Memory B cell (primary cell): ENCODE measurements around the gene SCYGR1.
"Not testable (repeated sequence)": the region's sequence is repeated elsewhere in the genome, so short reads cannot be mapped to it uniquely, and the experiment has no call there.

Experiments used
- ATAC-seq: fragments of 150-1000 bp; cut with Tn5 transposase; 2 replicates; pipeline ENCODE4 v1.10.0; 2021; ENCODE audit warnings: low read depth, mild to moderate bottlenecking, moderate library complexity
- DNase-seq, 2 donors: peaks; one replicate each; pipeline ENCODE4 v3.0.0; 2022; ENCODE audit warnings: low spot score in 2 of 2
- H3K27ac Mint-ChIP-seq: one replicate; pipeline ENCODE4 v1.8.0; 2022; ENCODE audit warnings: mild to moderate bottlenecking, moderate library complexity, mixed read lengths
- H3K27me3 Mint-ChIP-seq: one replicate; pipeline ENCODE4 v1.8.0; 2022; ENCODE audit warnings: mixed read lengths
- H3K36me3 Mint-ChIP-seq: one replicate; pipeline ENCODE4 v1.8.0; 2022; ENCODE audit warnings: mild to moderate bottlenecking, mixed read lengths
- H3K4me1 Mint-ChIP-seq: one replicate; pipeline ENCODE4 v1.8.0; 2022; ENCODE audit warnings: mixed read lengths
- H3K4me3 Mint-ChIP-seq: one replicate; pipeline ENCODE4 v1.8.0; 2022; ENCODE audit warnings: mild to moderate bottlenecking, moderate library complexity, mixed read lengths
- H3K9me3 Mint-ChIP-seq: one replicate; pipeline ENCODE4 v1.8.0; 2022; ENCODE audit warnings: mixed read lengths

SCYGR1 gene, protein sequence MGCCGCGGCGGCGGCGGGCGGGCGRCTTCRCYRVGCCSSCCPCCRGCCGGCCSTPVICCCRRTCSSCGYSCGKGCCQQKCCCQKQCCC

GRCh38 chr2:227387583-227387982 lies at the start of gene SCYGR1:
TSS of gene SCYGR1 (minus strand) at chr2:227387949. CDS start at chr2:227387949, 0 bp downstream.
- H3K4me1 Mint-ChIP-seq, H3K4me3 Mint-ChIP-seq, ATAC-seq, H3K36me3 Mint-ChIP-seq, H3K9me3 Mint-ChIP-seq, H3K27me3 Mint-ChIP-seq: not testable (repeated sequence)
- DNase-seq: peak in 1 of 2 donors; percentile 39
- H3K27ac Mint-ChIP-seq: peak within 1 kb of the TSS; percentile 91

DNA sequence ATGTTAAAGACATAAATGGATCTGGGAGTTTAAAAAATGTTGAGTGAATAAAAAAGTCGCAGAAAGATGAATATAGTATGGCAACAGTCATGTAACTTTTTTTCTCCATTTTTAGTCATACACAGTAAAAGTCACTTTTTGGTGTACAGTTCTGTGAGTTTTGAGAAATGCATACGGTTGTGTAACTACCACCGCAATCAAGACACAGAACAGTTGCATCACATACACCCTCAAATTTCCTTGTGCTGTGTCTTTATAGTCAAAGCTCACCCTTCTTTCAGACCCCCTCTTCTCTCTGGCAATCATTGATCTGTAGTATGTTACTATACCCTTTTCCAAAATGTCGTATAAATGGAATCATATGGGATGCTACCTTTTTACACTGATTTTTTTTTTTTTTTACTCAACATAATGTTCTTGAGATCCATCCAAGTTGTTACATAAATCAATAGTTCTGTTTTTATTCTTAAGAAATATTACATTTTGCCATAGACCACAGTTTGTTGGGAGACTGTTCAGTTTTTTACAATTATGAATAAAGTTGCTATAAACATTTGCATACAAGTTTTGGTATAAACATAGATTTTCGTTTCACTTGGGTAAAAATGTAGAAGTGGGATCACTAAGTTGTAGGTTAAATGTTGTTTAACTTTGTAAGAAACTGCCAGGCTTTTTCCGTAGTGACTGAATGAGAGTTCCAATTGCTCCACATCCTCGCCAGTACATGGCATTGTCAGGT lies 48.9 kb upstream of the SCYGR1 start:
- no peak overlapping the region for H3K4me3 Mint-ChIP-seq
- H3K27me3 Mint-ChIP-seq: no peaks in the 10 kb centered on the region
- peaks cover 8% of the 10 kb centered on the region for H3K9me3 Mint-ChIP-seq
- no peak overlapping the region for H3K27ac Mint-ChIP-seq
- no peak for DNase-seq
- no peak for ATAC-seq
- H3K36me3 Mint-ChIP-seq: peaks cover 8% of the 10 kb centered on the region
- no peaks in the 10 kb centered on the region for H3K4me1 Mint-ChIP-seq

GRCh38 chr2:227433171-227433570 lies 45.4 kb upstream of the SCYGR1 start:
- ATAC-seq: no peak
- Mint-ChIP-seq H3K27ac (no peak overlapping the region), H3K9me3 (peaks cover 8% of the 10 kb centered on the region), H3K36me3 (peaks cover 8% of the 10 kb centered on the region), H3K4me1 (no peaks in the 10 kb centered on the region), H3K27me3 (no peaks in the 10 kb centered on the region), H3K4me3 (no peak overlapping the region)
- DNase-seq: no peak

GRCh38 chr2:227430639-227431038 lies 42.9 kb upstream of the SCYGR1 start:
- no peak for ATAC-seq

GRCh38 chr2:227428731-227429285 lies 41.1 kb upstream of the SCYGR1 start:
- DNase-seq: no peak
- H3K4me1 Mint-ChIP-seq: no peaks in the 10 kb centered on the region
- H3K27me3 Mint-ChIP-seq: no peaks in the 10 kb centered on the region
- H3K4me3 Mint-ChIP-seq: no peak overlapping the region
- no peak overlapping the region for H3K27ac Mint-ChIP-seq
- no peak for ATAC-seq
- H3K9me3 Mint-ChIP-seq: peaks cover 10% of the 10 kb centered on the region
- H3K36me3 Mint-ChIP-seq: peaks cover 11% of the 10 kb centered on the region

More at GRCh38 chr2:227430639-227431038, 42.9 kb upstream of the SCYGR1 start:
- no peak overlapping the region for H3K27ac Mint-ChIP-seq
- peaks cover 11% of the 10 kb centered on the region for H3K36me3 Mint-ChIP-seq
- no peaks in the 10 kb centered on the region for H3K4me1 Mint-ChIP-seq
- H3K27me3 Mint-ChIP-seq: no peaks in the 10 kb centered on the region
- H3K4me3 Mint-ChIP-seq: no peak overlapping the region
- DNase-seq: no peak
- peaks cover 10% of the 10 kb centered on the region for H3K9me3 Mint-ChIP-seq

DNA sequence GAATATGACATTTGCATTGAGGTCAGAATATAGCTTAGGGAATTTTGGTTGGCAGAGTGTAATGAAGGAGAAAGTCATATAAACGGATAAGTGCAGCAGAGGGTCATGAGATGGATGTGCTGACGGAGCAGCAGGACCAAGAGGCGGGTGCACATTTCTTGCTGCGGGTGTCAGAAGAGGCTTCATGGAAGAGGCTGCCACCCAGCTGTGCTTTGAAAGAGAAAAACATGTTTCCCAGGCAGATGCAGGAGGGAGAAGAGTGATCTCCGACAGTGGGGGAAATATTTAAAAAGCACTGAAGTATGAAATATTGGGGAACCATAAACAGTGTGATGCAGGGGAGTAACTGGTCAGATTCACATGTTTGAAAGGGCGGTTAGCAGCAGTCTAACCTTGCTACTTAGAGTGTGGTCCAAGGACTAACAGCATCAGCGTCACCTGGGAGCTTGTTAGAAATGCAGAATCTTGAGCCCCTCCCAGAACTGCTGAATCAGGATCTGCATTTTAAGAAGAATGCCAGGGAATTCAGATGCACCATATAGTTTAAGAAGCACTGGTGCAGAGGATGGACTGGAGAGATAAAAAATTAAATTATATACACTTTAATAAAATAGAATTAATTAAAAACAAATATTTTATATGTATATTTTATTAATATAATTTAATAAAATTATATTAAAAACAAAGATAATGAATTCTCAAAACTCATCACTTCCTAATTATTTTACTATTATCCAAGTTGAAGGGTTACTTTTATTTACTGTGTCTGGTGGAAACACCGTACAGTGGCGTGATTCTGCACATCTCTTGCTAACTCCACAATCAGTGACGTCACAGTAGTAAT lies 36.1 kb upstream of the SCYGR1 start:
- no peaks in the 10 kb centered on the region for H3K27me3 Mint-ChIP-seq
- H3K4me3 Mint-ChIP-seq: no peak overlapping the region
- DNase-seq: no peak
- H3K27ac Mint-ChIP-seq: no peak overlapping the region
- H3K9me3 Mint-ChIP-seq: peaks cover 2% of the 10 kb centered on the region
- peaks cover 3% of the 10 kb centered on the region for H3K36me3 Mint-ChIP-seq
- no peaks in the 10 kb centered on the region for H3K4me1 Mint-ChIP-seq
- ATAC-seq: no peak

DNA sequence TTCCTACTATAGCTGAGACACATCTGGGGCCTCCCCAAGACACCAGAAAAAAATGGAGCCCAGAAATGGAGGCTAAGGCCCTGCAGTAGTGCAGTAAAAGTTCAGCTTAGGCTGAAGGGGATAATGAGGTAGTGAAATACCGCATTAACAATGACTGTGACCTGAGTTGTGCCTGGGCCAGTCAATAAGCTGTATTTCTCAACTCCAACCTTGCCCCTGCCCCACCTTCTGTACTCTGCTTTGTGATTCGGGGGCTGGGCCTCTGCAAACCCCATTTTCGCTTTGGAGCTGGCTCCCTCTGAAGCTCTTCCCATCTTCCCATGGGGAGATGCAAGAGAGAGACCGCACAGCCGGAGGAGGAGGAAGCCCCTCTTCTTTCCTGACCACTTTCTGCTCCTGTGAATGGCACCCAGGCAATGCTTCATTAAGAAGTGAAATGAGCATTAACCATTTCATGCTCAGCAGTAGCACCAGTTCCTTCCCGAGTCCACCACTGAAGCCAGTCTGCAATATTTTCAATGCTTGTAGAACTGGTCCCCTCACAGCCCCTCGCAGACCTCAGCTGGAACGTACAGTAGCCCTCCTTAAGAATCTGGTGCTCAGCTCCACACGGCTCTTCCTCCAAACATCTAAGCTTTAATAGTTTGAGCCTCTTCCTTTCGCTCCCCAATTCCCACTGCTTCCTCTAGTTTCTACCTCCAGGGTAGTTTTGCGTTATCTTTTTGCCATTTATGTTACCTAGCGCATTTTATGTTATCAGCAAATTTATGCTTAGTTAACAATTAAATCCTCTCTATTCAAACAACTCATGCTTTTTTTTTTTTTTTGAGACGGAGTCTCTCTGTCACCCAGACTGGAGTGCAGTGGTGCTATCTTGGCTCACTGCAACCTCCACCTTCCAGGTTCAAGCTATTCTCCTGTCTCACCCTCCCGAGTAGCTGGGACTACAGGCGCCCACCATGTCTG lies 32.6 kb upstream of the SCYGR1 start:
- Mint-ChIP-seq H3K36me3 (no peaks in the 10 kb centered on the region), H3K27ac (no peak overlapping the region), H3K27me3 (no peaks in the 10 kb centered on the region), H3K4me3 (no peak overlapping the region), H3K4me1 (peaks cover 3% of the 10 kb centered on the region), H3K9me3 (no peaks in the 10 kb centered on the region)
- ATAC-seq (no peak), DNase-seq (no peak)

DNA sequence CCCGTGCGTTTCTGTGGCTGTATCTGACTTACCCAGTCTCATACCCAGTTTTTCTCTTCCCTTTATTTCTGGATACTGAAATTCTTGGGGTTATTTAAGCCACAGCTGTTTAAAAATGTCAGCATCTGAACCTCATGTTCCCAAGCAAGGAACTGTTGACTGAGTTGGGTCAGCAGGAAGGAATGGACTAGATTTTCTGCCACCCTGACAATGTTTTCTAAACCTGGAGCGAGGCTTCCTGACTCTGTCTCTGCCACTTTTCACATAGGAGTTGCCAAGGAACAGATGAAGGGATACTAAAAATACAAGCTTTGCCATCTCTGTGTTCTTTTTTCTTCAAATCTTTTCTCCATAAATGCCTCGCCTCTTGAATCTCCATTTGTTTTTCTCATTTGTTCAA lies 29.0 kb upstream of the SCYGR1 start:
- DNase-seq (no peak), ATAC-seq (no peak)
- H3K36me3 Mint-ChIP-seq: no peaks in the 10 kb centered on the region
- no peak overlapping the region for H3K4me3 Mint-ChIP-seq
- H3K4me1 Mint-ChIP-seq: peaks cover 11% of the 10 kb centered on the region
- H3K9me3 Mint-ChIP-seq: no peaks in the 10 kb centered on the region
- no peak overlapping the region for H3K27ac Mint-ChIP-seq
- no peaks in the 10 kb centered on the region for H3K27me3 Mint-ChIP-seq

DNA sequence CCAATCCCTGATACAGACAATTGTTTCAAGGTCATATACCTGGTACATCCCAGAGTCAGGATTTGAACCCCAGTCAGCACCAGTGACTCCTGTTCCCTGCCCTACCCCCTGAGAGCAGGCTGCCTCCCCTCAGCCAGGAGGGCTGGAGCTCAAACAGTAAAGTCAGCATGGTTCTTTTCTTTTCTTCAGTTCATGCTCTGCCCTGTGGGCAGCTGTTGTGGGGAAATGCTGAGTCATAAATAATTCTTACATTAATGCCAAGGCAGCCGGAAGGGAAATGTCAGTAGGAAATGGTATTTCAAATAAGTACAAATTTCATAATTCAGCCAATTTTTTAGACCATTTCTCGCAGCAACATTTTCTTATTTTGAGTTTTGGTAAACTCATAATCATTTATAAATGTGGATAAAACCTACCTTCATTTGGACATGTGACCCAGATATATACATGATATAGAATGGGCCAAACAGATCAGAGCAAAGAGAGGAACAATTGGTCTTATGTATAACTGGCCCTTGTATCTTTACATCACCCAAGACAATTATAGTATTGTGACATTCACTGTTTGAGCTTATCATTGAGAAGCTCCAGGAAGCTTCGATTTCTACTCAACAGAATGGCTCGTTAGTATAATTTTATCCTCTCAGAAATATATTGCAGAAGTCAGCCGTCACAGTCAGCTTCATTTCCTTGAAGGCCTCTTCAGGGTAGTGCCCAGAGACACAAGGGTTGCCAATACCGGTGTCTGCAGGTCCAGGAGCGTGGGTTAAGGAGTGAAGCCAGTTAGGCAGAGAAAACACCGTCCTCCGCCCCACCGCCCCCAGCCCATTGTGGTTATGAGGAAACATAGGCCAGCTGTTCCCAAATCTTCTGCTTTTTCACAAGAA lies 28.0 kb upstream of the SCYGR1 start:
- ATAC-seq: peak; percentile 35
- no peak for DNase-seq
- H3K27ac Mint-ChIP-seq: no peak overlapping the region
- H3K27me3 Mint-ChIP-seq: no peaks in the 10 kb centered on the region
- H3K9me3 Mint-ChIP-seq: no peaks in the 10 kb centered on the region
- no peaks in the 10 kb centered on the region for H3K36me3 Mint-ChIP-seq
- peaks cover 17% of the 10 kb centered on the region for H3K4me1 Mint-ChIP-seq
- no peak overlapping the region for H3K4me3 Mint-ChIP-seq

DNA sequence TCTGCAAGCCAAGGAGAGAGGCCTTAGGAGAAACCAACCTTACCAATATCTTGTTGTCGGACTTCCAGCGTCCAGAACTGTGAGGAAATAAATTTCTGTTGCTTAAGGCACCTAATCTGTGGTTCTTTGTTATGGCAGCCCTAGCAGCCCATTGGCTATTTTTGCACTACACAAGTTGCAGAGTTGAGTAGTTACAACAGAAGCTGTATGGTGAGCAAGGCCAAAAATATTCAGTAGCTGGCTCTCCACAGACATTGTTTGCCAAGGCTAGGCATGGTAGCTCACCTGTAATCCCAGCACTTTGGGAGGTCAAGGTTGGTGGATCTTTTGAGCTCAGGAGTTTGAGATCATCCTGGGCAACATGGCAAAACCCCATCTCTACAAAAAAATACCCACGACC lies 27.1 kb upstream of the SCYGR1 start:
- Mint-ChIP-seq H3K36me3 (no peaks in the 10 kb centered on the region), H3K4me1 (peaks cover 17% of the 10 kb centered on the region), H3K4me3 (no peak overlapping the region), H3K9me3 (no peaks in the 10 kb centered on the region), H3K27me3 (no peaks in the 10 kb centered on the region), H3K27ac (no peak overlapping the region)
- no peak for ATAC-seq
- no peak for DNase-seq

DNA sequence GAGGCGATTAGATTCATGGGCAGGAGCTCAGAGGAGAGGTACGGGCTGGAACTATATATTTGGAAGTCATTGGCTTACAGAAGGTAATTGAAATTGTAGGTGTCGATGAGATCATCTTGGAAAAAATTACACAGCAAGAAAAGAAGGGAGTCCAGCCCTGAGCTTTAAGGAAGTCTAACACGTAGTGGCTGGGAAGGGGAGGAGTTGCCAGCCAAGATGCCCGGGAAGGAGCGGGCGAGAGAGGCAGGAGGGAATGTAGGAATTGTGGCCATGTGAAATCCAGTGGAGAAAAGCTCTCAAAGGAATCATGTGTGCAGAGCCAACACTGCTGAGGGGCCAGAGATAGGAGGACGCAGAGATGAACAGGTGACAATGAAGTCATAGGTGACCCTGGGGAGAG lies 25.6 kb upstream of the SCYGR1 start:
- Mint-ChIP-seq H3K27me3 (no peaks in the 10 kb centered on the region), H3K27ac (no peak overlapping the region), H3K36me3 (no peaks in the 10 kb centered on the region), H3K4me3 (no peak overlapping the region), H3K9me3 (no peaks in the 10 kb centered on the region), H3K4me1 (peaks cover 17% of the 10 kb centered on the region)
- DNase-seq (no peak), ATAC-seq (no peak)

- Mint-ChIP-seq H3K27me3 (no peaks in the 10 kb centered on the region), H3K36me3 (no peaks in the 10 kb centered on the region), H3K27ac (no peak overlapping the region), H3K9me3 (no peaks in the 10 kb centered on the region), H3K4me3 (no peak overlapping the region), H3K4me1 (peaks cover 17% of the 10 kb centered on the region)
- DNase-seq: no peak
- no peak for ATAC-seq
These were observed 25.1 kb upstream of the SCYGR1 start for GRCh38 chr2:227412877-227413276.

DNA sequence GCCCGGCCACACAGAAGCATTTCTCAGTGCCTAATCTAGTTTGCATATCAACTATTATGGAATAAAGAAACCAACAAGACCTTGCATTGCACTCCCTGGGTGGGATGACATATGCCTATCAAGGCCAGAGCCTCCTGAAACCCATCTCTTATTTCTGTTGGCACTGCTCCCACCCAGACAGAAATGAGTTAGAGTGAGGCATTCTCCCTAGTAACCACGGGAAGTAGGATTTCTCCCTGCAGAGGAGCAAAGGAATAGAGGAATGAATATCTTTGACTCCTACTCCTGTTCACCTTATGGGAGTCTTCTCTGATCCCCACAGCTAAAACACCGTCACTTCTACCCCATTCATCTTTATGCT lies 24.2 kb upstream of the SCYGR1 start:
- Mint-ChIP-seq H3K27ac (peak overlapping the region; percentile 78), H3K9me3 (no peaks in the 10 kb centered on the region), H3K36me3 (no peaks in the 10 kb centered on the region), H3K4me3 (no peak overlapping the region), H3K27me3 (no peaks in the 10 kb centered on the region), H3K4me1 (peaks cover 17% of the 10 kb centered on the region)
- ATAC-seq (no peak), DNase-seq (no peak)
